Measurements from ENCODE around the gene PAQR4.
A peak's percentile ranks its signal among the peaks of the same experiment; 100 is the strongest.

Gene PAQR4

DNA sequence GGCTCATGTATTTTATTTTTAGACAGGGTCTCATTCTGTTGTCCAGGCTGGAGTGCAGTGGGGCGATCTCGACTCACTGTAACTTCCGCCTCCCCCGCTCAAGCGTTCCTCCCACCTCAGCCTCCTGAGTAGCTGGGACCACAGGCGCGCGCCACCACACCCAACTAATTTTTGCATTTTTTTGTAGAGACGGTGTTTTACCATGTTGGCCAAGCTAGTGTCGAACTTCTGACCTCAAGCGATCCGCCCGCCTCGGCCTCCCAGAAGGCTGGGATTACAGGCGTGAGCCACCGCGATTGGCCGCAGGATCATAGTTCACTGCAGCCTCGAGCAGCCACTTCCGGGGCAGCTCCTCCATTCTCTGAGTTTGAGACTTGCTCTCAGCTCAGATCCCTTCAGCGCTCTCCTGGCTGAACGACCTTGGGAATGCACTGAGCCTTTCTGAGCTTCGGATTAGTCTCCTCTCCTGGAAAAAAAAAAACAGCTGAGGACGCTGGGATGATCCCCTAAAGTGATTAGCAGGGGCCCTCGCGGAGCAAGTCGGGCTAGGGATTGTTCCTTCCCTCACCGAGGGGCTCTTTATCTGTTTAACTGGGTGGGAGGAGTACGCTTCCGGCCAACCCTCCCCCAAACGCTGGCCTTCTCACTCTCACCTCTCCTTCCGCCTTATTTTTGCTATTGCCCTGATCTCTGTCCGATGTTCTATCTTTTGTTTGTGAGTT lies 12.2 kb downstream of the PAQR4 start:
- TF ChIP-seq, protein P1, sequence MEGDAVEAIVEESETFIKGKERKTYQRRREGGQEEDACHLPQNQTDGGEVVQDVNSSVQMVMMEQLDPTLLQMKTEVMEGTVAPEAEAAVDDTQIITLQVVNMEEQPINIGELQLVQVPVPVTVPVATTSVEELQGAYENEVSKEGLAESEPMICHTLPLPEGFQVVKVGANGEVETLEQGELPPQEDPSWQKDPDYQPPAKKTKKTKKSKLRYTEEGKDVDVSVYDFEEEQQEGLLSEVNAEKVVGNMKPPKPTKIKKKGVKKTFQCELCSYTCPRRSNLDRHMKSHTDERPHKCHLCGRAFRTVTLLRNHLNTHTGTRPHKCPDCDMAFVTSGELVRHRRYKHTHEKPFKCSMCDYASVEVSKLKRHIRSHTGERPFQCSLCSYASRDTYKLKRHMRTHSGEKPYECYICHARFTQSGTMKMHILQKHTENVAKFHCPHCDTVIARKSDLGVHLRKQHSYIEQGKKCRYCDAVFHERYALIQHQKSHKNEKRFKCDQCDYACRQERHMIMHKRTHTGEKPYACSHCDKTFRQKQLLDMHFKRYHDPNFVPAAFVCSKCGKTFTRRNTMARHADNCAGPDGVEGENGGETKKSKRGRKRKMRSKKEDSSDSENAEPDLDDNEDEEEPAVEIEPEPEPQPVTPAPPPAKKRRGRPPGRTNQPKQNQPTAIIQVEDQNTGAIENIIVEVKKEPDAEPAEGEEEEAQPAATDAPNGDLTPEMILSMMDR (IDR thresholded peaks at IDR 0.05; ENCODE audit: low read depth, low read length): no peak
- no peak overlapping the region for H3K4me3 ChIP-seq (ENCODE audit: low read depth, low read length)
- no peak for DNase-seq (ENCODE audit: low read depth, low spot score)
- in situ Hi-C loops (cut with HindIII; ENCODE audit: low sequenced_read_pairs): no loop called here

GRCh38 chr16:2981899-2982250 lies 12.7 kb downstream of the PAQR4 start:
- no peak for DNase-seq (ENCODE audit: low read depth, low spot score)
- no peak overlapping the region for H3K4me3 ChIP-seq (ENCODE audit: low read depth, low read length)
- in situ Hi-C loops (cut with HindIII; ENCODE audit: low sequenced_read_pairs): no loop called here
- TF ChIP-seq, protein P1 (IDR thresholded peaks at IDR 0.05; ENCODE audit: low read depth, low read length): no peak

DNA sequence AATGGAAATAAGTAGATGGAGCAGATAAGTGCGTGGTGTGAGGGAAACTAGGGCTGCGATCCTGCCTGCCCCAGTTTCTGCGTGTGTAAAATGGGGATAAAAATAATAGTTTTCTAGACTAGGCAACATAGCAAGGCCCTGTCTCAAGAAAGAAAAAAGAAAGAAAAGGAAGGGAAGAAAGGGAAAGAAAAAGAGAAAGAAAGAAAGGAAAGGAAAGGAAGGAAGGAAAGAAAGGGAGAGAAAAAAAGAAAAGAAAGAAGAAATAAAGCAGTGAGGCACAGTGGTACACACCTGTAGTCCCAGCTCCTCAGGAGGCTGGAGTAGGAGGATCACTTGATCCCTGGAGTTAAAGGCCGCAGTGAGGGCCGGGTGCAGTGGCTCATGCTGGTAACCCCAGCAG lies 13.3 kb downstream of the PAQR4 start:
- no peak for DNase-seq (ENCODE audit: low read depth, low spot score)
- H3K4me3 ChIP-seq (ENCODE audit: low read depth, low read length): no peak overlapping the region
- TF ChIP-seq, protein P1 (IDR thresholded peaks at IDR 0.05; ENCODE audit: low read depth, low read length): no peak
- in situ Hi-C loops (cut with HindIII; ENCODE audit: low sequenced_read_pairs): no loop called here

DNA sequence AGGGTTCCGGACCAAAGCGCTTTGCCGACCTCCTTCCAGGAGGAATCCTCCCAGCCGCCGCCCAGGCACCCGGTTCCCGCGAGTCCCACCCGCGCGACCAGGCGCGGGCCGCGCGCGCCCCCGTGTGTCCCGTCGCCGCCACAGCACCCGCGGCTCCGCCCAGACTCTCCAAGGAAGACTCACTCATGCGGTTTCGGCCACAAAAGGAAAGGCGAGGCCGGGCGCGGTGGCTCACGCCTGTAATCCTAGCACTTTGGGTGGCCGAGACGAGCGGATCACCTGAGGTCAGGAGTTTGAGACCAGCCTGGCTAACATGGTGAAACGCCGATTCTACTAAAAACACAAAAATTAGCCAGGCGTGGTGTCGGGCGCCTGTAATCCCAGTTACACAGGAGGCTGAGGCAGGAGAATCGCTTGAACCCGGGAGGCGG lies 14.6 kb downstream of the PAQR4 start:
- TF ChIP-seq, protein P1 (IDR thresholded peaks at IDR 0.05; ENCODE audit: low read depth, low read length): peak; percentile 73
- H3K4me3 ChIP-seq (ENCODE audit: low read depth, low read length): peak overlapping the region; percentile 29
- DNase-seq (ENCODE audit: low read depth, low spot score): peak; percentile 80
- in situ Hi-C loops (cut with HindIII; ENCODE audit: low sequenced_read_pairs): no loop called here

- H3K4me3 ChIP-seq (ENCODE audit: low read depth, low read length): no peak overlapping the region
- TF ChIP-seq, protein P1 (IDR thresholded peaks at IDR 0.05; ENCODE audit: low read depth, low read length): no peak
- in situ Hi-C loops (cut with HindIII; ENCODE audit: low sequenced_read_pairs): no loop called here
- DNase-seq (ENCODE audit: low read depth, low spot score): no peak
These were observed 16.3 kb downstream of the PAQR4 start for GRCh38 chr16:2985462-2985861.

- in situ Hi-C loops (cut with HindIII; ENCODE audit: low sequenced_read_pairs): no loop called here
- TF ChIP-seq, protein P1 (IDR thresholded peaks at IDR 0.05; ENCODE audit: low read depth, low read length): no peak
- DNase-seq (ENCODE audit: low read depth, low spot score): no peak
- no peak overlapping the region for H3K4me3 ChIP-seq (ENCODE audit: low read depth, low read length)
These were observed 16.8 kb downstream of the PAQR4 start for GRCh38 chr16:2985893-2986355.
